Stimulated activated CD4-positive, alpha-beta T cell treated with anti-CD3 and anti-CD28 coated beads, Interleukin-2, amount 100 ng/mL, for 24 hours (primary cell): ENCODE results near the gene GSX1.

Experiments
- DNase-seq, 2 donors: peaks; one replicate each; pipeline ENCODE4 v3.0.0-alpha.2; 2020

The GSX1 gene

DNA sequence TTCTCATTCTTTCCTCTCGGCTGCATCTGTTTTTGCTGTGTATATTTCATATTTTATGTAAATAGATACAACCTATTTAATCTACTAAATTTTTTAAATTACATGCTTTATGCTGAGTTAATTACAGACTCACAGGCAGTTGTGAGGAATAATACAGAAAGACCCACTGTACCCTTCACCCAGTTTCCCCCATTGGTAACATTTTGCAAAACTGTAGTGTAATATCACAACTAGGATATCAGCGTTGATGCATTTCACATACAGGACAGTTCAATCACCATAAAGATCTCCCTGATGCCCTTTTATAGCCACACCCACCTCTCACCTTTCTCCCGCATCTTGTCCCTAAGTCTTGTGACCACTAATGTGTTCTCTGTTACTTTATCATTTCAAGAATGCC, 43.5 kb downstream of the GSX1 start:
- no peak for DNase-seq

DNA sequence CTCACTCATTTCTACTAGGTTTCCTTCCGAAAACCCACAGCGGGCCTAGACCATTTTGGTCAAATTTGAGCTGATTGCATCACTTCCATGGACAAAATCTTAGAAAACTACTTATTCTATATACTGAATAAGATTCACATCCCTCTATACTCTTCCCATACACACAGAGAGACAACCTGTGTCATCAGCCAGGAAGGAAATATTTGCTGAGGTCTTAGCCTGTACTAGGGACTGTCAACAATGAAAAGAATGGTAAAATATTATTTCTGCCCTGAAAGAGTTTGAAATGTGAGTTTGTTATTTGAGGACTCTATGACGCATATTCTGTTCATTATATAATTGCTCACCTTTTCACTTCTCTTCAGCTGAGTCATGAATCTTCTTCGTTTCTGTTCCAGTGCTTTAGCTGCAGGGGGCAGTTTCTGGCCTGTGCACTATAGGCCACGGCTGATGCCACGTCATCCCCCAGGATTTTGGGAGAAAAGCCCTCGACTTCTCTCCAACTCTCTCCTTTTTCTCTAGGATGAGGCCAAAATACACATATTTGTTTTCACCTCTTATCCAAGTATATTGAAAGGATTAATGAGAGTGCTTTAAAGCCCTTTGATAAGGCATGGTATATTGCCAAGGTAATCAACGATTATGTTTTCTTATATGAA, 47.7 kb downstream of the GSX1 start:
- no peak for DNase-seq

DNA sequence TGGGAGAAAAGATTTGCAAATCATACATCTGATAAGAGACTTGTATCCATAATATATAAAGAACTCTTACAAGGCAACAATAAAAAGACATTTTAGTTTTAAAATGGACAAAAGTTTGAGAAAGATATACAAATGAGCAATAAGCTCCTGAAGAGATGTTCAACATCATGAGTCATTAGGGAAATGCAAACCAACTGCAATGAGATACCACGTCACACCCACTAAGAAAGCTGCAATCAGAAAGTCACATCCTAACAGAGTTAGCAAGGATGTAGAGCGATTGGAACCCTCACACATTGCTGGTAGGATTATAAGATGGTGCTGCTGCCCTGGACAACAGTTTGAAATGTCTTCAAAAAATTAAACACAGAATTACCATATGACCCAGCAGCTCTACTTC, 50.3 kb downstream of the GSX1 start:
- DNase-seq: no peak
